Parathyroid adenoma (tissue), 2 donors: ENCODE data around the gene CRYBG1.

ENCODE experiments used
- H2AFZ ChIP-seq: fragments of 300-600 bp; sonication (generic); one replicate; pipeline ENCODE4 v1.7.0; 2017; ENCODE audit warnings: antibody characterized with exemption, mild to moderate bottlenecking
- H3K27ac ChIP-seq: fragments of 300-600 bp; sonication (generic); one replicate; pipeline ENCODE4 v1.7.0; 2017
- H3K27me3 ChIP-seq: fragments of 300-600 bp; sonication (generic); one replicate; pipeline ENCODE4 v1.7.0; 2017; ENCODE audit warnings: low read length; ENCODE audit not compliant: control insufficient read depth, insufficient read depth
- H3K36me3 ChIP-seq: fragments of 300-600 bp; sonication (generic); one replicate; pipeline ENCODE4 v1.7.0; 2017; ENCODE audit warnings: low read length; ENCODE audit not compliant: control insufficient read depth, insufficient read depth
- H3K4me1 ChIP-seq: fragments of 300-600 bp; sonication (generic); one replicate; pipeline ENCODE4 v1.7.0; 2017; ENCODE audit warnings: control low read depth
- H3K4me2 ChIP-seq: fragments of 300-600 bp; sonication (generic); one replicate; pipeline ENCODE4 v1.7.0; 2017; ENCODE audit warnings: low read length
- H3K4me3 ChIP-seq: fragments of 300-600 bp; sonication (generic); one replicate; pipeline ENCODE4 v1.7.0; 2017; ENCODE audit warnings: low read depth, low read length
- H3K79me2 ChIP-seq: fragments of 300-600 bp; sonication (generic); one replicate; pipeline ENCODE4 v1.7.0; 2017; ENCODE audit warnings: control low read depth
- H3K9ac ChIP-seq: fragments of 300-600 bp; sonication (generic); one replicate; pipeline ENCODE4 v1.7.0; 2017; ENCODE audit warnings: mild to moderate bottlenecking
- H3K9me3 ChIP-seq: fragments of 300-600 bp; sonication (generic); one replicate; pipeline ENCODE4 v1.7.0; 2017; ENCODE audit warnings: low read length; ENCODE audit not compliant: control insufficient read depth
- CTCF ChIP-seq: fragments of 300-600 bp; sonication (generic); IDR thresholded peaks from one replicate; pipeline ENCODE4 v1.7.0; 2017; ENCODE audit warnings: antibody characterized with exemption, mild to moderate bottlenecking
- donor health status: primary hyperparathyroidism.

Gene CRYBG1

GRCh38 chr6:106321940-106322339, 38.6 kb upstream of the CRYBG1 start:
- no peak overlapping the region for H3K4me3 ChIP-seq
- peaks cover 14% of the 10 kb centered on the region for H3K4me1 ChIP-seq
- no peak overlapping the region for H2AFZ ChIP-seq

GRCh38 chr6:106324726-106325335, 35.7 kb upstream of the CRYBG1 start:
- H3K79me2 ChIP-seq = peaks cover 26% of the 10 kb centered on the region
- H3K36me3 ChIP-seq = no peaks in the 10 kb centered on the region
- peak overlapping the region; percentile 86 for H3K27ac ChIP-seq
- no peak for TF ChIP-seq CTCF
- H3K4me2 ChIP-seq = peak overlapping the region; percentile 47
- H3K4me1 ChIP-seq = peaks cover 6% of the 10 kb centered on the region
- H3K9ac ChIP-seq = peak overlapping the region; percentile 40
- peak overlapping the region; percentile 71 for H2AFZ ChIP-seq
- no peaks in the 10 kb centered on the region for H3K27me3 ChIP-seq
- H3K4me3 ChIP-seq = peak overlapping the region; percentile 77
- H3K9me3 ChIP-seq = no peaks in the 10 kb centered on the region

More at GRCh38 chr6:106321940-106322339, 38.6 kb upstream of the CRYBG1 start:
- H3K9ac ChIP-seq = no peak overlapping the region
- H3K27me3 ChIP-seq = no peaks in the 10 kb centered on the region
- no peaks in the 10 kb centered on the region for H3K9me3 ChIP-seq
- no peaks in the 10 kb centered on the region for H3K36me3 ChIP-seq
- no peak for TF ChIP-seq CTCF
- H3K4me2 ChIP-seq = no peak overlapping the region
- peaks cover 33% of the 10 kb centered on the region for H3K79me2 ChIP-seq
- no peak overlapping the region for H3K27ac ChIP-seq

- Histone ChIP-seq H3K79me2 (peaks cover 26% of the 10 kb centered on the region), H2AFZ (peak within 1 kb of the TSS; percentile 71), H3K4me2 (peak within 1 kb of the TSS; percentile 47), H3K4me1 (peaks cover 6% of the 10 kb centered on the region), H3K27ac (peak within 1 kb of the TSS; percentile 86), H3K9ac (peak within 1 kb of the TSS; percentile 40), H3K4me3 (peak within 1 kb of the TSS; percentile 77), H3K27me3 (no peaks in the 10 kb centered on the region), H3K36me3 (no peaks in the 10 kb centered on the region), H3K9me3 (no peaks in the 10 kb centered on the region)
- no peak for TF ChIP-seq CTCF
Observed at GRCh38 chr6:106325336-106326178, 35.0 kb upstream of the CRYBG1 start, which contains the start of gene ATG5. TSS of gene ATG5 (minus strand) at chr6:106325760. CDS start at chr6:106316208, 9,552 bp downstream.

- TF ChIP-seq CTCF = peak; percentile 52
- Histone ChIP-seq H3K9me3 (no peaks in the 10 kb centered on the region), H3K27me3 (no peaks in the 10 kb centered on the region), H2AFZ (no peak overlapping the region), H3K9ac (no peak overlapping the region), H3K79me2 (no peaks in the 10 kb centered on the region), H3K4me2 (no peak overlapping the region), H3K4me3 (no peak overlapping the region), H3K4me1 (no peaks in the 10 kb centered on the region), H3K27ac (no peak overlapping the region), H3K36me3 (no peaks in the 10 kb centered on the region)
Observed at GRCh38 chr6:106334646-106335448, 25.7 kb upstream of the CRYBG1 start.
